Bronchial epithelial cell (primary cell): ENCODE data around the gene OSBP2. TPM values are rescaled to one million over a fixed set of nuclear protein-coding genes. Genes with fewer than 3 reads are reported as not detected.

Source experiments
- DNase-seq: peaks from one replicate; pipeline ENCODE4 v3.0.0-alpha.2; 2010; ENCODE audit warnings: low read depth
- FAIRE-seq: peaks from 2 replicates; lab custom pipeline; 2011; peaks lifted over from hg19 to GRCh38; lab: Jason Lieb, UNC
- H3K27me3 ChIP-seq: 2 replicates; pipeline ENCODE4 v1.5.1; 2011; ENCODE audit warnings: low read length; ENCODE audit not compliant: control insufficient read depth, insufficient read depth
- H3K36me3 ChIP-seq: 2 replicates; pipeline ENCODE4 v1.5.1; 2011; ENCODE audit warnings: low read length; ENCODE audit not compliant: control insufficient read depth, insufficient read depth
- H3K4me3 ChIP-seq: 2 replicates; pipeline ENCODE4 v1.5.1; 2011; ENCODE audit warnings: mild to moderate bottlenecking, low read depth, low read length, control low read depth
- total RNA-seq: library from RNA; depleted of rRNA; stranded (reverse); fragments of >200 nt; gene quantifications from 2 replicates; pipeline ENCODE4 v1.2.1, GENCODE V29; 2014
- TF ChIP-seq, protein P1 (sequence below): IDR thresholded peaks from 2 replicates; pipeline ENCODE4 v1.5.1; 2011; ENCODE audit warnings: mild to moderate bottlenecking, moderate library complexity, low read length, control low read depth, inconsistent platforms; ENCODE audit not compliant: insufficient read depth, severe bottlenecking

Gene OSBP2
- total RNA-seq, 1 donor from 2014 or later, result 23.4 TPM

DNA sequence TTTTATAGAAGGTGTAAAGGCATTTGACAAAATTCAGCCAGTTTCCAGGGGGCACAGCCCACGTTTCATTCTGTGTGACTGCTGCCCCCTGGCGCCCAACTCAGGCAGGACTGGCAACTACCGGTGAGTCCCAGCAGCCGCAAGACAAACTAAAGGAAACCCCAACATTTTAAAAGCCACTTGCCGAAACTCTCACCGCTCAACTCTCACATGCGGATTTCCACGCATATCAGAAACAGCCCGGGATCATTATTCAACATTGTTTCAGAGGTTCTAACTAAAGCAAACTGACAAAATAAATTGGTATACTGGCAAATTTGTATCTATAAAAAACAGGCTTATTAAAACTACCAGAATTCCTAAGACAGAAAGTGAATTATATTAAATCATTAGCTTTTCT lies 225.7 kb downstream of the OSBP2 start:
- H3K36me3 ChIP-seq, result no peaks in the 10 kb centered on the region
- H3K4me3 ChIP-seq, result no peak overlapping the region
- no peaks in the 10 kb centered on the region for H3K27me3 ChIP-seq
- FAIRE-seq (no peak), DNase-seq (peak; percentile 33)
- TF ChIP-seq, protein P1, sequence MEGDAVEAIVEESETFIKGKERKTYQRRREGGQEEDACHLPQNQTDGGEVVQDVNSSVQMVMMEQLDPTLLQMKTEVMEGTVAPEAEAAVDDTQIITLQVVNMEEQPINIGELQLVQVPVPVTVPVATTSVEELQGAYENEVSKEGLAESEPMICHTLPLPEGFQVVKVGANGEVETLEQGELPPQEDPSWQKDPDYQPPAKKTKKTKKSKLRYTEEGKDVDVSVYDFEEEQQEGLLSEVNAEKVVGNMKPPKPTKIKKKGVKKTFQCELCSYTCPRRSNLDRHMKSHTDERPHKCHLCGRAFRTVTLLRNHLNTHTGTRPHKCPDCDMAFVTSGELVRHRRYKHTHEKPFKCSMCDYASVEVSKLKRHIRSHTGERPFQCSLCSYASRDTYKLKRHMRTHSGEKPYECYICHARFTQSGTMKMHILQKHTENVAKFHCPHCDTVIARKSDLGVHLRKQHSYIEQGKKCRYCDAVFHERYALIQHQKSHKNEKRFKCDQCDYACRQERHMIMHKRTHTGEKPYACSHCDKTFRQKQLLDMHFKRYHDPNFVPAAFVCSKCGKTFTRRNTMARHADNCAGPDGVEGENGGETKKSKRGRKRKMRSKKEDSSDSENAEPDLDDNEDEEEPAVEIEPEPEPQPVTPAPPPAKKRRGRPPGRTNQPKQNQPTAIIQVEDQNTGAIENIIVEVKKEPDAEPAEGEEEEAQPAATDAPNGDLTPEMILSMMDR, result peak; percentile 83

DNA sequence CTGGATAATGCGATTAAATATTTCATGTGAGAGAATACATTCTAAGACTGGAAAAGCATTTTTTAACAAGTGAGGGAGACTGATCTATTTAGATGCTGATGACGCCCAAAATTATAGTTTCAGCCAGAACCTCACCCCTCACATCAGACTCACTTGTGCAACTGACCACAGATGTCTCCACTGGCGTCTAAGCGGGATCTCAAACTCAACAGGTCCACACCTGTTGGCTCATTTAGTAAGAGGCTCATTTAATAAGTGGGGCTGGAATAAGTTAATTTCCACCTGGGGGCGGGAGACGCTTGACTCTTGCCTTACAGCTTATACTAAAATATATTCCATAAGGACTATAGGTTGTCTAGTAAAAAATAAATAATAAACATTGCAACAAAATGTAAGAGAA lies 226.4 kb downstream of the OSBP2 start:
- FAIRE-seq (no peak), DNase-seq (peak; percentile 42)
- no peak overlapping the region for H3K4me3 ChIP-seq
- no peaks in the 10 kb centered on the region for H3K27me3 ChIP-seq
- TF ChIP-seq, protein P1, result no peak
- H3K36me3 ChIP-seq, result no peaks in the 10 kb centered on the region

DNA sequence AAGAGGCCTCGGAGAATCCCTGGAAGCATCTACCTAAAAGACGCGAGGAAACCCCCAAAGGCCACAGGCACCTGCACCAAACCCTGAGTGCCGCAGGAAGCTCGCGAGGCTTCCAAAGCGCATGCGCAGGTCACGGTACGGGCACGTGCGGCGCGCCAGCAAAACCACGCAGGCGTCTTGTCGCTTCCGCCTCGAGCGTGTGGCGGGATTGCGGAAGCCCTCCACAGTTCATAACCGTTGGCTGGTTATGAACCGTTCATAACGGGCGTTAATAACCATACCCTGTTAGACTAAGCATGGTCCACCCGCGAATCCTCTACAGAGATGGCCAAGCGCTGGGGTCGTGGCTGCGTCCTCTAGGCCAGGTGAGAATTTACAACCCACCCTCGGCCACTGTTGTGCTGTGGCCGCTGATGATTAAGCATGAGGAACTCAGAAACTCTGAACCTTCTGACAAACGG lies 227.5 kb downstream of the OSBP2 start:
- peak overlapping the region; percentile 13 for H3K4me3 ChIP-seq
- TF ChIP-seq, protein P1, result no peak
- H3K27me3 ChIP-seq, result no peaks in the 10 kb centered on the region
- FAIRE-seq (no peak), DNase-seq (peak; percentile 8)
- peaks cover 5% of the 10 kb centered on the region for H3K36me3 ChIP-seq

DNA sequence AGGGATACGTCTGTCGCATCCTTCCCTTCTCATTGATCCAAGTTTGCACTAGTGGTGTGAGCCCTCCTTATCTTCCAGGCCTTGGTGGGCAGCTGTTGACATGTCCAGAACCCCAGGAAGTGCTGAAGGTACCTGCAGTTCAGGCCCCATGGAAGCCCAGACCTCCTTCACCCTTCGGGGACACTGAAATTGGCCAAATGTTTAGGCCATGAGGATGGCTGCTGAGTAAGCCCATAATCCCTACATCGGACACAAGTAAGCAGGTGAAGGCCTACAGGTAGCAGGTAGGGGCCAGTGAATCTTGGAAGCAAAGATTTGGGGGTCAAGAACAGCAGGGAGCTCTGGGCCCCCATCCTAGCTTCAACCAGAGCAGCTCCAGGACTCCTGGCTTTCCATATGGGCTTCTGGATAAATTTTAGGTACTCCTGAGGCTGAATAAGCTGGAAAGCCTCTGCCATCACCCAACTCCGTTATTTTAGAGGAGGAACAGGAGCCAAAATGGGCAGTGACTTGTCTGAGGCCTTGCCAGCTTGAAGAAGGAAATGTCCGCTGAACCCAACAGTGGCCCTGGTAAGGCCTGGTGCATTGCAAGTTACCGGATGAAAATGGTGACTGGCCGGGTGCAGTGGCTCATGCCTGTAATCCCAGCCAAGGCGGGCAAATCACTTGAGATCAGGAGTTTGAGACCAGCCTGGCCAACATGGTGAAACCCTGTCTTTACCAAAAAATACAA lies 228.7 kb downstream of the OSBP2 start:
- Histone ChIP-seq H3K27me3 (no peaks in the 10 kb centered on the region), H3K36me3 (peaks cover 8% of the 10 kb centered on the region), H3K4me3 (no peak overlapping the region)
- TF ChIP-seq, protein P1, result no peak
- DNase-seq (no peak), FAIRE-seq (no peak)

DNA sequence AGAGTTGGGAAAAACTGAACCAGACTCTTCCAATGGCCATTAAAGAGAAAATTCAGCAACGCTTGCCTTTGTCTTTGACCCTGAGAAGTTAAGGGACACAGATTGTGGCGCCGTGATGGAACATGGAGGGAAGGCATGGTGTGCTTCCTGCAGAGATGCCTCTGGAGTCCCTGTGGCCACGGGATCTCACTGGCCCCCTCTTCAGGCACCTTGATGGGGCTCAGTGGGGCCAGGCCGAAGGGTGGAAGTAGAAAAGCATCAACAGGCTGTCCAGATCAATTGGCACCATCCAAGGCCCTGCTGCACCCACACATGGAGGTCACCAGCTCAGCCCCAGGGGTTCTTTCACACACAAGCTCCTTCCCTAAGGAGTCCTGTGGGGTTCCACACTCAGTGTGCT lies 231.0 kb downstream of the OSBP2 start:
- FAIRE-seq (no peak), DNase-seq (no peak)
- peaks cover 11% of the 10 kb centered on the region for H3K36me3 ChIP-seq
- TF ChIP-seq, protein P1, result no peak
- no peaks in the 10 kb centered on the region for H3K27me3 ChIP-seq
- H3K4me3 ChIP-seq, result no peak overlapping the region
